Activated CD4-positive, alpha-beta T cell treated with anti-CD3 and anti-CD28 coated beads for 36 hours (primary cell): ENCODE results near the gene ZNRF3. TPM values are rescaled to one million over a fixed set of nuclear protein-coding genes. Genes with fewer than 3 reads are reported as not detected.
A peak's percentile ranks its signal among the peaks of the same experiment; 100 is the strongest.
"Not testable (repeated sequence)": the region's sequence is repeated elsewhere in the genome, so short reads cannot be mapped to it uniquely, and the experiment has no call there.

ENCODE experiments used
- ATAC-seq: fragments of 200-7000 bp; cut with Tn5 transposase; one replicate; pipeline ENCODE4 v1.10.0; 2021; ENCODE audit warnings: mild to moderate bottlenecking, moderate library complexity
- CTCF ChIA-PET: fragments of 350-600 bp; sonication (Branson Sonifier 250); formaldehyde crosslinking; loops from one replicate; lab custom pipeline; 2021; ENCODE audit warnings: antibody characterized with exemption; lab: Charles Lee
- POLR2A ChIA-PET: fragments of 350-600 bp; sonication (Branson Sonifier 250); formaldehyde crosslinking; loops from one replicate; lab custom pipeline; 2021; ENCODE audit warnings: antibody characterized with exemption, inconsistent platforms; lab: Charles Lee
- DNase-seq: peaks from one replicate; pipeline ENCODE4 v3.0.0-alpha.2; 2020
- H3K27ac Mint-ChIP-seq: one replicate; pipeline ENCODE4 v1.8.0; 2021; ENCODE audit warnings: mixed read lengths
- H3K27me3 Mint-ChIP-seq: one replicate; pipeline ENCODE4 v1.8.0; 2021; ENCODE audit warnings: mixed read lengths
- H3K36me3 Mint-ChIP-seq: one replicate; pipeline ENCODE4 v1.8.0; 2021; ENCODE audit warnings: low read depth, mixed read lengths
- H3K4me1 Mint-ChIP-seq: one replicate; pipeline ENCODE4 v1.8.0; 2021; ENCODE audit warnings: mixed read lengths
- H3K4me3 Mint-ChIP-seq: one replicate; pipeline ENCODE4 v1.8.0; 2021; ENCODE audit warnings: mild to moderate bottlenecking, moderate library complexity, mixed read lengths
- H3K9me3 Mint-ChIP-seq: one replicate; pipeline ENCODE4 v1.8.0; 2021; ENCODE audit warnings: low read depth, mixed read lengths
- intact Hi-C, 2 experiments: fragments of 100-400 bp; cut with DNase I in 1 of 2; cut with micrococcal nuclease in 1 of 2; formaldehyde crosslinking; loops; one replicate each; pipeline versions ENCODE4 v1.14.2 to v1.15.1; 2022 to 2024; cut with DNase I, micrococcal nuclease
- total RNA-seq, 2 experiments: library from RNA; stranded (reverse); gene quantifications; one replicate each; pipeline ENCODE4 v1.2.3, GENCODE V29; 2021

The ZNRF3 gene
- total RNA-seq, 2 experiments from 2014 or later, result 2.3 TPM

DNA sequence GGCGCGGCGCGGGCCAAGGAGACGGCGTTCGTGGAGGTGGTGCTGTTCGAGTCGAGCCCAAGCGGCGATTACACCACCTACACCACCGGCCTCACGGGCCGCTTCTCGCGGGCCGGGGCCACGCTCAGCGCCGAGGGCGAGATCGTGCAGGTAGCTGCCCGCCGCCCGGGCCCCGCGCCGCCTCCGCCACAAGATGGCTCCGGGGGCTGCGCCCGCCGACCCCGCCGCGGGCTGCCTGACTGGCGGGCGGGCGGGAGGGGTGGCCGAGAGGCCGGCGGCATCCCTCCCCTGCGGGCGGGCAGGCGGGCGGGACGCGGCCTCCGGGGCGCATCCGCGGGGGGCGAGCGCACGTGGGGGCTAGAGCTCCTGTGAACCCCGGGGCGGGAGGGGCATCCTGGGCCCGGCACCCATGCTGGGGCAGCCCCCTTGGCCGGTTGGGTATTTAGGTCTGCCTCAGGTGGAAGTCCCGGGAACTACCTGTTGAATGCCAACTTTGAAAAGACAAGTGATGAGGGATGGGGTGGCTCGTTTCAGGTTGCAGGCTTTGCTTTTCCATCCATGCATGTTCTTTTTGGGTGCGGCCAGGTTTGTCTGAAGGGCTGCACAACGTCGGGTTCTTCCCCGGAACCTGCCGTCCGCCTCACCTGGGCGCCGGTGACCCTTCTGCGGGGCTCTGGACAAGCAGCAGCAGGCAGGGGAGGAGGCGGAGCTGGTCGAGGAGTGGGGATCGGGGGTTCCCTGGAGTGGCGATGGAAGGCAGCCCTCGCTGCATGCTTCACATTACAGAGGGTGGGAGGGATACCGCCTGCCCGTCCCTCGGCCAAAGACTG lies 760 bp downstream of the ZNRF3 start:
- Mint-ChIP-seq H3K27me3 (peaks cover 28% of the 10 kb centered on the region), H3K4me3 (peak overlapping the region; percentile 66), H3K36me3 (no peaks in the 10 kb centered on the region), H3K27ac (no peak overlapping the region), H3K9me3 (no peaks in the 10 kb centered on the region), H3K4me1 (peaks cover 18% of the 10 kb centered on the region)
- POLR2A ChIA-PET, result interaction anchor here (0.6 kb wide), 1 partner anchor 52 kb away, joined by 5 read pairs; no protein-coding TSS in a partner anchor
- ATAC-seq (peak; percentile 5), DNase-seq (peak; percentile 57)
- CTCF ChIA-PET, result interaction anchor here (0.7 to 1.1 kb wide), 2 partner anchors 11 to 28 kb away, joined by 3 read pairs; no protein-coding TSS in a partner anchor
- intact Hi-C loops, result loop anchor here (1.0 to 10.0 kb wide), 11 partner anchors 25 to 965 kb away; partner anchors contain the start of genes CCDC117 (in 2 of the 2), RHBDD3 (in 2 of the 2), AP1B1 (in 1 of the 2) and EWSR1 (in 1 of the 2)

- H3K27me3 Mint-ChIP-seq, result peaks cover 31% of the 10 kb centered on the region
- peak overlapping the region; percentile 66 for H3K4me3 Mint-ChIP-seq
- H3K36me3 Mint-ChIP-seq, result no peaks in the 10 kb centered on the region
- intact Hi-C loops, result loop anchor here (5.0 to 10.0 kb wide), 4 partner anchors 72 to 720 kb away; partner anchors contain the start of genes AP1B1 (in 1 of the 2), EWSR1 (in 1 of the 2), NF2 (in 1 of the 2) and RHBDD3 (in 1 of the 2)
- ATAC-seq (no peak), DNase-seq (no peak)
- H3K4me1 Mint-ChIP-seq, result peaks cover 18% of the 10 kb centered on the region
- no peak overlapping the region for H3K27ac Mint-ChIP-seq
- CTCF ChIA-PET, result interaction anchor here (0.7 to 1.1 kb wide), 2 partner anchors 10 to 28 kb away, joined by 3 read pairs; no protein-coding TSS in a partner anchor
- POLR2A ChIA-PET, result interaction anchor here (0.6 kb wide), 1 partner anchor 52 kb away, joined by 5 read pairs; no protein-coding TSS in a partner anchor
- no peaks in the 10 kb centered on the region for H3K9me3 Mint-ChIP-seq
Observed at GRCh38 chr22:28884747-28885350, 1.5 kb downstream of the ZNRF3 start.

DNA sequence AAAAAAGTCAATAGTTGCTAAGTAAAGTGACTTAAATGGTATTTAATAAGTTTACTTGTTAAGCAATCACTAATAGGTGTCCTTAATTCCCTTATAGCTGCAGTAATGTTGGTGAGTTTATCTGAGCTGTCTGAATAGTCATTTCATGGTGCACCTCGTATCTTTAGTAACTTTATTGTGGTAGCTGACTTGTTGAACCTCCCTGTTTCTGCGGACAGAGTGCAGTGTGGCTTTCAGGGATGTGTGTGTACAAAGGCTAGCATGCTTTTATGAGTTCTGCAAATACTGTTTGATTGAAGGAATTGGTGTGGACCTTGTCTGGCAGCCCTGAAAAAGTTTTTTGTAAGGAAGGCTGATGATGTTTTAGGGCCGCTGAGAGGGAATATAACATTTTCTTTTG lies 2.6 kb downstream of the ZNRF3 start:
- CTCF ChIA-PET, result interaction anchor here (0.9 kb wide), 1 partner anchor 154 kb away, joined by 4 read pairs; no protein-coding TSS in a partner anchor
- intact Hi-C loops, result loop anchor here (10.0 kb wide), 3 partner anchors 379 to 719 kb away; partner anchors contain the start of genes AP1B1 (in 1 of the 2), EWSR1 (in 1 of the 2), NF2 (in 1 of the 2) and RHBDD3 (in 1 of the 2)
- H3K36me3 Mint-ChIP-seq, result no peaks in the 10 kb centered on the region
- no peak for ATAC-seq
- H3K27ac Mint-ChIP-seq, result no peak overlapping the region
- H3K9me3 Mint-ChIP-seq, result no peaks in the 10 kb centered on the region
- peaks cover 30% of the 10 kb centered on the region for H3K27me3 Mint-ChIP-seq
- POLR2A ChIA-PET, result interaction anchor here (0.7 kb wide), 1 partner anchor 202 kb away, joined by 4 read pairs; no protein-coding TSS in a partner anchor
- no peak for DNase-seq
- no peak overlapping the region for H3K4me3 Mint-ChIP-seq
- peaks cover 18% of the 10 kb centered on the region for H3K4me1 Mint-ChIP-seq

- H3K9me3 Mint-ChIP-seq, DNase-seq, POLR2A ChIA-PET, H3K27ac Mint-ChIP-seq, H3K36me3 Mint-ChIP-seq, H3K4me3 Mint-ChIP-seq, ATAC-seq: not testable (repeated sequence)
- CTCF ChIA-PET, result interaction anchor here (0.9 kb wide), 1 partner anchor 153 kb away, joined by 4 read pairs; no protein-coding TSS in a partner anchor
- Mint-ChIP-seq H3K27me3 (peaks cover 33% of the 10 kb centered on the region), H3K4me1 (peaks cover 18% of the 10 kb centered on the region)
- intact Hi-C loops, result loop anchor here (10.0 kb wide), 3 partner anchors 378 to 718 kb away; partner anchors contain the start of genes AP1B1 (in 1 of the 2), EWSR1 (in 1 of the 2), NF2 (in 1 of the 2) and RHBDD3 (in 1 of the 2)
Observed at GRCh38 chr22:28886679-28887078, 3.3 kb downstream of the ZNRF3 start.

DNA sequence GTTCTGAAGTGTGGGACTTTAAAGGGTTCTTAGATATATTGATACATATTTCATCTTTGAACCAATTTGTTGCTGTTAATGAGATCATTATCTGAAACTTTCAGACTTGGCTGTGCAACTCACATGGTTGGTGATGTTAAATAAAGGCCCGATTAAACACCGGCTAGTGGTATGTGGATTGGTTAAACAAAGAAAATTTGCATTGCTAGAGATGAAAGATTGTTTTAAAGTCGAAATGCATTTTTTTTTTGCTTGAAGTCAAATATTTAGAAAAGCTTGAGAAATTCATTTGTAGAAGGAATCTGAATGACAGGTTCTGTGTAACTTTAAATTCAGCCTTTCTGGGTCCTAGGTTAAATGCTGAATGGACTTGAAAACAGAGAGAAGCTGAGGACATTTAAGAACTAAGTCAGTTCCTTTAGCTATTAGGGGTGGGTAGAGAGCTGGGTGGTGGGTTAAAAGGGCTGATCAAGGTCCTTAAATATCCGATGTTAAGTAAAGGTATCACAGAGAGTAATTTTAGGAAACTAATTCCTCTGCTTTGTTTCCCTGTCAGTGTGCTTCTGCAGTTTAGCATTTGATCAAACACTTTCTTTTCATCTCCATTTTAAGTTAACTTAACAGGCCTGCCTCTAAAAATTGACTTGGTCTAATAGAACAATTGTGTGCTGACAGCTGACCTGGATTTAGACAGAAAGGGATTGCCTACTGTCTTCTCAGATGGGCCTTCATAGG lies 4.5 kb downstream of the ZNRF3 start:
- Mint-ChIP-seq H3K36me3 (no peaks in the 10 kb centered on the region), H3K27ac (no peak overlapping the region), H3K27me3 (peaks cover 29% of the 10 kb centered on the region), H3K4me1 (peaks cover 14% of the 10 kb centered on the region), H3K9me3 (no peaks in the 10 kb centered on the region), H3K4me3 (no peak overlapping the region)
- ChIA-PET POLR2A (no interaction called here), CTCF (no interaction called here)
- ATAC-seq (no peak), DNase-seq (no peak)
- intact Hi-C loops, result loop anchor here (10.0 kb wide), 3 partner anchors 377 to 717 kb away; partner anchors contain the start of genes AP1B1 (in 1 of the 2), EWSR1 (in 1 of the 2), NF2 (in 1 of the 2) and RHBDD3 (in 1 of the 2)

DNA sequence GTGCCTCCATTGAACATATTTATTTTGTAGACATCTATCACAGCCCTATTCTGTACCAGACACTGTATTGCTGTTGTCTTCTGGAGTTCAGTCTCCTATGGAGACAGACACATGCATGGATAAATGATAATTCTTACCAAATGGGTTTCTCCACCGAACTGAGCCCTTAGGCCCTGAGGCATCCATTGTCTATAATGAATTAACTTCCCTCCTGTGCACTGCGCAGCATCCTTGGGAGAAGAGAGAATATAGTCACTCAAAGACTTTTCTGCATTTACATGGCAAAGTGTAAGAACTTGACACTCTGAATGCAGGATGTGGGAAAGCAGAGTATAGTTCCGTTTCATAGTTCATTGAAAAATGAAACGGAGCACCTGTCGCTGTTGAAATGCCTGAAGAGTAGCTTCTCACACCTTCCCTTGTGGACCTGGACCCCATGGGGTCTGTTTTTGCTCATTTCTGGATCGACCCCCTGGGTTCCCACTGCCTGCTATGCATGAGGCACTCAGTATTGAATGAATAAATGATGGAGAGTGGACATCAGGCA lies 6.2 kb downstream of the ZNRF3 start:
- Mint-ChIP-seq H3K27me3 (peaks cover 26% of the 10 kb centered on the region), H3K36me3 (no peaks in the 10 kb centered on the region)
- intact Hi-C loops, result loop anchor here (10.0 kb wide), 3 partner anchors 375 to 715 kb away; partner anchors contain the start of genes AP1B1 (in 1 of the 2), EWSR1 (in 1 of the 2), NF2 (in 1 of the 2) and RHBDD3 (in 1 of the 2)

DNA sequence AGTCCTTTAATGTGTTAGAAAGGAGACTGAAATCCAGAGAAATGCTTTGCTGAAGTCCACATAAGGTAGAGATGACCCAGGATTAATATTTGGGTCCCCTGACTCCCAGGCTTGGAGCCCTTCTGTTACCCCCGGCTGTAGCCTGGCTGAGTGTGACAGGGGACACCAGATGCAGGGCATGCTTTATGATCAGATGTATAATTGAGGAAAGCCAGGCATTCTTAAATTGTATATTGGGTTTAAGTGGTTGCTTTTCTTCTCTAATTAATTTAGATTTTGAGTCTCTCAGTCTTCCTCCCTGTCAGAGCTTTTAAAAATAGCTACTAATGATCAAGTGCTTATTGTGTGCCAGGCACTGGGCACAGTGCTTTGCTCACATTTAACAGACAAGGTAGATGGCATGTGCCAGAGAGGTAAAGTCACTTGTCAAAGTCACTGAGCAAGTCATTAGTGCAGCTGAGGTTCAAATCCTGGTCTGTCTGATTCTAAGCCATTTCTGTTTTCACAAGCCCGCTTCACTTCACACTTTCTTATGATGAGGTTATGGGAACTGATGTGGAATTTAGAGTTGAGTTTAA lies 7.9 kb downstream of the ZNRF3 start:
- CTCF ChIA-PET, result interaction anchor here (1.7 kb wide), 1 partner anchor 36 kb away, joined by 5 read pairs; no protein-coding TSS in a partner anchor
- H3K4me3 Mint-ChIP-seq, result no peak overlapping the region
- no peak overlapping the region for H3K27ac Mint-ChIP-seq
- intact Hi-C loops, result no loop called here
- H3K9me3 Mint-ChIP-seq, result no peaks in the 10 kb centered on the region
- H3K4me1 Mint-ChIP-seq, result peaks cover 4% of the 10 kb centered on the region
- H3K27me3 Mint-ChIP-seq, result peaks cover 14% of the 10 kb centered on the region
- no peaks in the 10 kb centered on the region for H3K36me3 Mint-ChIP-seq
- DNase-seq (no peak), ATAC-seq (no peak)
- POLR2A ChIA-PET, result no interaction called here

More for the DNA sequence above, 6.2 kb downstream of the ZNRF3 start:
- Mint-ChIP-seq H3K9me3 (no peaks in the 10 kb centered on the region), H3K27ac (no peak overlapping the region), H3K4me1 (peaks cover 10% of the 10 kb centered on the region), H3K4me3 (no peak overlapping the region)
- DNase-seq (no peak), ATAC-seq (no peak)
- ChIA-PET CTCF (interaction anchor here (1.3 kb wide), 1 partner anchor 15 kb away, joined by 3 read pairs; no protein-coding TSS in a partner anchor), POLR2A (no interaction called here)

DNA sequence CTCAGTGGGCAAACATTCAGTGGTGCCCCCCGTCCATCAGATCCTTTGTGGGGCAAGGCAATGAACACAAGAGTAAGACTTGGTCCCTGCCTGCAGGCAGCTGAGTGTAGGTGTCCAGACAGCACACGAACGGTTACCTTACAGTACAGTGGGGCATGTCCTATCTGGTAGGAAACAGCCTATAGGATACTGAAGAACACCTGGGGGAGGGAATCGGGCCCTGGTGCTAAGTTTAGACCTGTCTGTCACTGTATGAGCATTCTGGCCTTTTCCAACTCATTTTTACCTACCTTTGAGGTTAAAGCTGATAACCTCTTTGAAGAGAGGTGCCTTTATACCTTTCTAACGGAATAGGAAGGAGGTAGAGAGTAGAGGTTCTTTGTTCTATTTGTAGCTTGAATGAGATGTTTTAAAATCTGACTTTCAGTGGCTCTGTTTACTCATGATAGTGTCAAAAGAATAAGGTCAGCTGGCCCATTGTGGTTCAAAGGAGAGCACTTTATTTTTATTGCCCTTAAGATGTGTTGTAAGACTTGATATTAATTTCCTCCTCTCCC lies 8.9 kb downstream of the ZNRF3 start:
- Mint-ChIP-seq H3K4me1 (peaks cover 4% of the 10 kb centered on the region), H3K27me3 (peaks cover 10% of the 10 kb centered on the region), H3K36me3 (no peaks in the 10 kb centered on the region), H3K9me3 (no peaks in the 10 kb centered on the region), H3K27ac (no peak overlapping the region), H3K4me3 (no peak overlapping the region)
- DNase-seq (no peak), ATAC-seq (peak; percentile 49)
- ChIA-PET POLR2A (no interaction called here), CTCF (no interaction called here)
- intact Hi-C loops, result no loop called here

GRCh38 chr22:28893810-28894209 lies 10.4 kb downstream of the ZNRF3 start:
- DNase-seq, result no peak
- CTCF ChIA-PET, result interaction anchor here (0.6 kb wide), 1 partner anchor 119 kb away, joined by 3 read pairs; no protein-coding TSS in a partner anchor
- H3K4me3 Mint-ChIP-seq, result no peak overlapping the region
- no peak for ATAC-seq
- peaks cover 7% of the 10 kb centered on the region for H3K4me1 Mint-ChIP-seq
- no peaks in the 10 kb centered on the region for H3K9me3 Mint-ChIP-seq
- no peak overlapping the region for H3K27ac Mint-ChIP-seq
- peaks cover 9% of the 10 kb centered on the region for H3K27me3 Mint-ChIP-seq
- no peaks in the 10 kb centered on the region for H3K36me3 Mint-ChIP-seq
- intact Hi-C loops, result no loop called here
- POLR2A ChIA-PET, result no interaction called here
